NT2/D1 (cell line): ENCODE data around the gene CYTH3.

Experiments used
- SUZ12 ChIP-seq: IDR thresholded peaks from 2 replicates; pipeline ENCODE4 v1.6.1; 2011; ENCODE audit not compliant: insufficient read length, insufficient read depth; ENCODE audit errors: extremely low read depth
- ZNF274 ChIP-seq: IDR thresholded peaks from 2 replicates; pipeline ENCODE4 v1.6.1; 2011; ENCODE audit warnings: mild to moderate bottlenecking, low read depth, low read length

- TF ChIP-seq ZNF274, result no peak
- TF ChIP-seq SUZ12, result no peak
Measured at GRCh38 chr7:6221340-6222319, 50.8 kb downstream of the CYTH3 start.
